HG03175 (cell line): ENCODE data around the gene SRXN1.
"Not testable (repeated sequence)": the region's sequence is repeated elsewhere in the genome, so short reads cannot be mapped to it uniquely, and the experiment has no call there.

ENCODE experiments used
- ATAC-seq: cut with Tn5 transposase; IDR thresholded peaks from one replicate; pipeline ENCODE4 v1.9.1; 2021; ENCODE audit warnings: mild to moderate bottlenecking, moderate library complexity; ENCODE audit not compliant: unreplicated experiment

Gene SRXN1

DNA sequence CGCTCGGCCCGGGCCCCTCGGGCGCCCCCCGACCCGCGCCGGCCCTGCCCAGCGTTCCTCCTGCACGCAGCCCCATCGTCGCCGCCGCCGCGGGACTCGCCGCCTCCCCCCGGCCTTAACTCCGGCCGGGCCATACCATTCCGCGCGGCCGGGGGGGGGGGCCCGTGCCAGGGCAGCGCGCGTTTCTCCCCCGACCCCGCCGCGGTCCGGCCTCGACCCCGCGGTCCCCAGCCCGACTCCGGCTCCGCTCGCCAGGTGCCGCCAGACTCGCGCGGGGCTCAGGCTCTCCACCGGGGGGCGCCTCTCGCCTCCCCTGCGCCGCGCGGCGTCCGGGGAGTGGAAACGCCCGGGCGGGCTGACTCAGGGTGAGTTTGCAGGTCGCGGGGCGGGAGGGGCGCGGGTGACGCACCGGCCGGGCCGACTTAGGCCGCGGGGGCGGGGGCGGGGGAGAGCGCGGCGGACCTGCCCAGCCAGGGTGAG lies at the start of gene SRXN1:
Gene SRXN1, minus strand, starts transcription at position 91 of the 480 bp plus-strand sequence. Its CDS starts 15 bp downstream, at position 76.
- peak; percentile 85 for ATAC-seq

DNA sequence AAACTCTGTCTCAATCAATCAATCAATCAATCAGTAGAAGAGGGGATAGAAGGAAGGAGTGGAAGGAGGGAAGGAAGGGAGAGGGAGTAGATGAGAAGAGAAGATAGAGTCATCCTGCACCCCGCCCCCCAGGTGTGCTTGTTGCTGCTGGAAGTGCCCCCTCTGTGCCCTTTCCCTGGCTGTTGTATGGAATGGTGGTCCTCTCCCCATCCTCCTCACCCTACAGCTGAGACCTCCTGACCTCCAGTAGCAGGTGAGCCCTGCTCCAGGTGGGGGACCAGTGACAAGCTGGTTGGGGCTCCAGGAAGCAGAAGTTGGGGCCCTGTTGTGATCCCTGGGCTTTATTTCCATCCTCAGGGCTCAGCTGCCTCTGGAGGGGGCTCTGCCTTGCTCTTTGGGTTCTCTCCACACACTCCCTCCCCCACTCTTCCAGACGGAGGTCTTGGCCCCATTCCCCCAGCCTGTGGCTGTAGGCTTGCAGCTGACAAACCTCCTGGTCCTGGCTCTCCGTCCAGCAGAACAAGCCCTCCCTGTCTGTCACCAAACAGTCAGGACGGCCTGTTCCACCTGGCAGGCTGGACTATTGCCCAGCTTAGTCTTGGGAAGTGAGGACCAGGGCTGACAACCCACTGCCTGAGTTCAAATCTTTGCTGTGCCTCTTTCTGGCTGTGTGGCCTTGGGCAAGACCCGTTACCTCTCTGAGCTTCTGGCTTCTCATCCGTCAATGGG lies 48.6 kb upstream of the SRXN1 start:
- no peak for ATAC-seq

DNA sequence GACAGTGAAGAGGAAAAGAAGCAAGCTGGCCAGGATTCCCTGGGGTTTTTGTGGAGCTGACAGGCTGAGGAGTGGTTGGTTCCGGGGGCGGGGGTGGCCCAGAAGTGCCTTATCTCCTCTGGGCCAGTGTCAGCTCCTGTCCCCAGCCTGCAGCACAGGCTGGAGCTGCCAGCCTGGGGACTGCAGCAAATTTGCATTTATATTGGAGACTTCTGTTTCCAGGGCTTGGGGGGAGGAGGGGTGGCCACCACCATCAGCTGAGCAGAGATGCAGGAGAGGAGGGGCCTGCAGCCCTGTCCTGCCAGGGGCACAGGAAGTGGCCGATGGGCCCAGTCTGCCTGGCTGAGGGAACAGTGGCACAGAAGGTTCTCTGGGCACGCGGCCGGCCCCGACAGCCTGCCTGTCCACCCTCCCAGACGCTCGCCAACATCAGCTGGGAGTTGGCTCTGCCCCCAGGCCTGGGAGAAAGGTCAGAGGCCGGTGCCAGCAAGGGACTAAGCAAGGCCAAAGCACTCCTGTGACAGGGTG lies 46.9 kb upstream of the SRXN1 start:
- ATAC-seq = no peak

DNA sequence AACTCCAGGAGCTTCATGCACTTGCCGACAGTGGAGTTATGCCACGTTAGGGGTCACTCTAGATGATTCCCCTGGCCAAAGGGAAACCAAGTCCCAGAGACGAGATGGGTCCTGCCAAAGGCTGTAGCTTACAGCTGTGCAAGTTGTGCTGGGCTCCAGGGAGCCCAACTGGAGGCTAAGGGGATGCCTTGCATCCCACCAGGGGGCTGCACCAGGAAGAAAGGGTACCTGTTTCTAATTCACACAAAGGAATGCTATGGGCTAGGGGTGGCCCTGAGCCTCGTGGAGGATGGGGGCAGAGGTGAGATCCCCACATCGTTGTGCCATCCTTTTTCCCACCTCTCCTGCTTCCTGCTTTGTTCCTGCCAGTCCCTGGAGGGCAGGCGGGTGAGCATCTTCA lies 46.3 kb upstream of the SRXN1 start:
- ATAC-seq = no peak

GRCh38 chr20:698276-698675 lies 45.3 kb upstream of the SRXN1 start:
- no peak for ATAC-seq

- no peak for ATAC-seq
These were observed 44.8 kb upstream of the SRXN1 start for GRCh38 chr20:697826-698225.

DNA sequence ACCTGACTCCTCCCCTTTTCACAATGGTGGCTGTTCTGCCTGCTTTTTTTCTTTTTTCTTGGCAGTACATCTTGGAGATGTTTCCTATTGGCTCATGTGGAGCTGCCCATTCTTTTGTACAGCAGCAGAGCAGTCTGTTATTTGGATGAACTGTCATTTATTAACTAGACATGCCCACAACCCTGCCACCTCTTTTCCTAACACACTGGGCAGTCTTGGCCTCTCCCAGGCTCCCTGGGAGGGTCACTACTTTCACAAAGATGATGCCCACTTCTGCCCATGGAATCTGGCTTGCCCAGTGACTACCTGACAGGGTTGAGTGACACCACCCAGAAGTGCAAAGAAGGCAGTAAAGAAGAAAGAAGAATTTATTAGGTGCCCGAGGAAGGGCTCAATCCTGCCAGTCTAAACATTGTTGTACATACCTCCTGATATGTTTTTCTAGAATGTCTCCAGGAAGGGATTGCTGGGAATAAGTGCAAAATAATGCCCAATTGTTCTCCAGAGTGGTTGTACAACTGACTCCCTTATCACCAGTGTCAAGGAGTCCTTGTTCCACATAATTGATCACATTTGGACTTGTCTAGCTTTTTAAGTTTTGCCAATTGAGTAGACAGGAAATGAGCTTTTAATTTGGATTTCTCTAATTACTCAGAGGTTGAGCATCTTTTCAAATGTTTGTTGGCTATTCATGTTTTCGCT lies 42.3 kb upstream of the SRXN1 start:
- no peak for ATAC-seq

GRCh38 chr20:694496-694895 lies 41.5 kb upstream of the SRXN1 start:
- ATAC-seq = no peak

GRCh38 chr20:693786-694185 lies 40.8 kb upstream of the SRXN1 start:
- not testable (repeated sequence) for ATAC-seq

- ATAC-seq = no peak
These were observed 39.0 kb upstream of the SRXN1 start for GRCh38 chr20:692044-692443.

GRCh38 chr20:689947-690346 lies 36.9 kb upstream of the SRXN1 start:
- ATAC-seq = no peak

GRCh38 chr20:689348-689747 lies 36.3 kb upstream of the SRXN1 start:
- ATAC-seq = no peak

- ATAC-seq = no peak
These were observed 35.8 kb upstream of the SRXN1 start for GRCh38 chr20:688809-689212.

GRCh38 chr20:687468-688203 lies 34.6 kb upstream of the SRXN1 start:
- ATAC-seq = no peak

GRCh38 chr20:684676-685319 lies 31.8 kb upstream of the SRXN1 start:
- no peak for ATAC-seq

DNA sequence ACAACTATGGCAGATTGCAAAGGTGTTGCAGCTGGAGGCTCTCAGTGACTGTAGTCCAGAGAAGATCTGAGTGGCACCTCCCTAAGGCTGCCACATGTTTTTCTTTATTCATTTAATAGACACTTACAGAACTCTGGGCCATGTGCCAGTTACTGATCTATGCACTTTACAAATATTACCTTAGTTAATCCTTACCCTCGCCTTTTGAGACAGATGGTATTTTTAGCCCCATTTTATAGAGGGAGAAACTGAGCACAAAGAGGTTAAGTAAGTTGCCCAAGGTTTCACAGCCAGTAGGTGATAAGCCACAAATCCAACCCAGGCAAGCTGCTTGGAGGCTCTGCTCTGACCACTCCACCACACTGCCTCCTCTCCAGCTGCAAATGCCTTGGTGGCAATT lies 29.1 kb upstream of the SRXN1 start:
- no peak for ATAC-seq

DNA sequence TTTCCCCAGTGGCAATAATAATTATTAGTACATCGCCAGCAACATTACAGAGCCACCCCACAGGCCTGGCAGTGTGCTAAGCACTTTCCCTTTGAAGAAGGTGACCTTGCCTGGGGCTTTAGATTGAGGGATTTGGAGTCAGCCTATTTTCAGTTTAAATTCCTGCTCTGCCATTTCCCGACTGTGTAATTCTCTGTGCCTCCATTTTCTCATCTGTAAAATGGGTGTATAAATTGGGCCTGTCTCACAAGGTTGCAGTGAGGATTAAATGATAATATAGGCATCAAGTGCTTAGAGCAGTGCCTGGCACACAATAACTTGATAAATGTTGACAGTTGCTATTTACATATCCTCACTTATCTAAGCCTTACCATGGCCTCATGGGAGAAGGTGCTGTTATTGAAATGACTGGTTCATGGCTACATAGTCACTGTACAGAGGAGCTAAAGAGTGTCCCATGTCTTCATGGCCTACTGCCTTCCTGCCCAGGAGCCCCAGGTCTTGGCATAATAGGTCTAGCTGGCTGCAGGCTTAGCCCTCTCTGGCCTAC lies 27.7 kb upstream of the SRXN1 start:
- no peak for ATAC-seq

DNA sequence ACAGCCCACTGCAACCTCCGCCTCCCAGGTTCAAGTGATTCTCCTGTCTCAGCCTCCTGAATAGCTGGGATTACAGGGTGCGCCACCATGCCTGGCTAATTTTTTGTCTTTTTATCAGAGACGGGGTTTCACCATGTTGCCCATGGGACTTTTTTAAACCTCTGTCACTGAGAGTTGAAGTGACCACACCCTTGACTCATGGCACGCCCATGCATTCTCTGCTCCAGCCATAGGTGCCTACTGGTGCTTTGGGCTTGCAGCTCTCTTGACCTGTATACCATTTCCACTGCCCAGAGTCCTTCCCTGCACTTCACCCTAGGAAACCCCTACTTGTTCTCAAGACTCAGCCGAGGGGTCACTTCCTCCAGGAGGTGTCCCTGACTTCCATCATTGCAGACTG lies 25.0 kb upstream of the SRXN1 start:
- no peak for ATAC-seq

- no peak for ATAC-seq
These were observed 24.0 kb upstream of the SRXN1 start for GRCh38 chr20:676967-677366.

DNA sequence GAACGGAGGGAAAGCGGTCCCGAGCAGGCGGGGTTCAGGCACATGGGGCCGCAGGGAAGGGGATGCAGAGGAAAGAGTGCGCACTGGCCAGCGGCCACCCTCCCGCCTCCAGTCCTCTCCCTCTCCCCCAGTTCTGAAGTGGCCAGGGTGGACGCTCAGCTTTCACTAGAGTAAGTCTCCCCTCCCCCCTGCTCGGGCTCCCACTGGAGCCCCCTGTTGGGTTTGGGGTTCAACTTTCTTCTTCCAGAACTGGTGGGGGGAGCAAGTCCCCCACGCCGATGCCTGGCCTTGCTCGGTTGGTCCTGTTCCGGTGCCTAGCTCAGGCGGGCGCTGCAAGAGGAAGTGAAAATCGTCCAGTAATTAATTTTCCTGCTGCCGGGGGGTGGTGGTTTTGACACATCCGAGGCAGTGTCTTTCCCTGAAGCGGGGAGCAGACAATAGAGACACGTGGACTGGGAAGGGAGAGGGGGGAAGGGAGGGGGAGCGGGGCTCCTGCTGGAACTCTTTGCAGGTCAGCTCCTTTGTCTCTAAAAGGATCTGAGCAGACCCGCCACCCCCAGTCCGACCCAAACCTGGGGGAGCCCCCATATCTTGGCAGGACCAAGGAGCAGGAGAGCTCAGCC lies 23.4 kb upstream of the SRXN1 start:
- ATAC-seq = no peak
